H1 (cell line): ENCODE results near the gene USH2A. TPM values are rescaled to one million over a fixed set of nuclear protein-coding genes. Genes with fewer than 3 reads are reported as not detected.

Experiments used
- GTF2F1 ChIP-seq: IDR thresholded peaks from 2 replicates; pipeline ENCODE4 v1.6.1; 2012; ENCODE audit warnings: low read depth, low read length, improper control_type of control experiment, borderline replicate concordance
- POLR2AphosphoS5 ChIP-seq: IDR thresholded peaks from 2 replicates; pipeline ENCODE4 v1.6.1; 2011; ENCODE audit warnings: low read depth, low read length
- RAD21 ChIP-seq, 2 experiments: IDR thresholded peaks in 1 of 2; conservative IDR thresholded peaks in 1 of 2; 2 replicates each; pipeline ENCODE4 v1.6.1; 2011; ENCODE audit warnings: low read depth in 2 of 2, low read length in 2 of 2, improper control_type of control experiment in 1 of 2, inconsistent platforms in 1 of 2, mild to moderate bottlenecking in 1 of 2, moderate library complexity in 1 of 2
- SIRT6 ChIP-seq: IDR thresholded peaks from one replicate; pipeline ENCODE4 v1.7.1; 2012; ENCODE audit warnings: low read length, inconsistent platforms
- TBP ChIP-seq: IDR thresholded peaks from 2 replicates; pipeline ENCODE4 v1.6.1; 2011; ENCODE audit warnings: low read depth, low read length, improper control_type of control experiment
- TEAD4 ChIP-seq: IDR thresholded peaks from 2 replicates; pipeline ENCODE4 v1.6.1; 2012; ENCODE audit warnings: low read depth, low read length, inconsistent platforms, mixed read lengths
- polyA plus RNA-seq, 7 experiments: library from polyadenylated mRNA; depleted of rRNA in 3 of 7; stranded (reverse) in 5 of 7; unstranded in 2 of 7; fragments of >200 nt in 5 of 7; fragments of 200-250 nt in 2 of 7; gene quantifications; 1 replicate in 5 of 7; 2 replicates in 1 of 7; 4 replicates in 1 of 7; pipeline versions ENCODE4 v1.2.1 to v1.2.3, GENCODE V29; 2011 to 2013; ENCODE audit warnings: missing spikeins in 2 of 7, mixed read lengths in 2 of 7
- total RNA-seq: library from RNA; stranded (reverse); fragmentation: NEBNext Ultra II Directional; extraction: Animal tissue kit (Norgen Biotek cat#: 25700); gene quantifications from 2 replicates; pipeline ENCODE4 v1.2.1, GENCODE V29; 2021
- TF ChIP-seq, protein P1 (sequence below): IDR thresholded peaks from 2 replicates; pipeline ENCODE4 v1.6.1; 2011; ENCODE audit warnings: low read depth, mild to moderate bottlenecking, low read length; ENCODE audit not compliant: insufficient read depth

USH2A gene
- total and polyA plus RNA-seq, 2 of the 8 experiments (the other 6 are each of a cell fraction or from before 2014, with no cell fraction given): 0.02 to 0.17 TPM

DNA sequence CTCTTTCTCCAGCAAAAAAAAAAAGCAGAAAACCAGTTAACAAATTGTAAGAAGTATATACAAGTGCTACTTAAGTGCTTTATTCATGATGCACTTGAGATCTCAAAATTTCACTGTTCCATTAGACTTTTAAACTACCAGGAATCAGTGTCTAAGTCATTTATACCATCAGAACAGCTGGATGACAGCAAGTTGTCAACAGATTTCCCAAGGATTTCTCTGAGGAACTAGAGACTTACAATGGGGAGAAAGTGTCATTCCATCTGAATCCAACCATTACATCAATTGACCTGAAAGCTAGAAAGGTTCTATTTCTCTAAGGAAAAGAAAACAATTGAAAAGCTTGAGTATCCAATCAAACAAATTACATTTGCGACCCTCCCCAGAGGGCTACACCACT, 43.8 kb downstream of the USH2A start (continued):
- TF ChIP-seq POLR2AphosphoS5 (no peak), RAD21 (IDR thresholded peaks at IDR 0.05 in 1 of 2, conservative IDR thresholded peaks at IDR 0.05 in 1 of 2; ENCODE audit: low read depth in 2 of 2, low read length in 2 of 2) (no peak), TBP (no peak), SIRT6 (no peak), TEAD4 (no peak), GTF2F1 (no peak)
- TF ChIP-seq, protein P1, sequence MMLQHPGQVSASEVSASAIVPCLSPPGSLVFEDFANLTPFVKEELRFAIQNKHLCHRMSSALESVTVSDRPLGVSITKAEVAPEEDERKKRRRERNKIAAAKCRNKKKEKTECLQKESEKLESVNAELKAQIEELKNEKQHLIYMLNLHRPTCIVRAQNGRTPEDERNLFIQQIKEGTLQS: no peak
